Measurements from ENCODE around the gene HAS3.
"Not testable (repeated sequence)": the region's sequence is repeated elsewhere in the genome, so short reads cannot be mapped to it uniquely, and the experiment has no call there.

The HAS3 gene

GRCh38 chr16:69105501-69106361 is at the start of gene HAS3:
Gene HAS3, plus strand, starts transcription at chr16:69105653. Its CDS starts 3,743 bp downstream, at chr16:69109396.
- DNase-seq = peak; percentile 71

GRCh38 chr16:69055980-69056379 is 49.5 kb upstream of the HAS3 start:
- no peak for DNase-seq

GRCh38 chr16:69056421-69056820 is 49.0 kb upstream of the HAS3 start:
- DNase-seq = no peak

- DNase-seq = no peak
Observed at GRCh38 chr16:69057400-69058378, 47.8 kb upstream of the HAS3 start.

GRCh38 chr16:69063491-69063890 is 42.0 kb upstream of the HAS3 start:
- not testable (repeated sequence) for DNase-seq

- DNase-seq = no peak
Observed at GRCh38 chr16:69064124-69064763, 41.2 kb upstream of the HAS3 start.

GRCh38 chr16:69064764-69065313 is 40.6 kb upstream of the HAS3 start:
- no peak for DNase-seq

GRCh38 chr16:69069504-69069903 is 35.9 kb upstream of the HAS3 start:
- no peak for DNase-seq

GRCh38 chr16:69071036-69071435 is 34.4 kb upstream of the HAS3 start:
- DNase-seq = no peak

- no peak for DNase-seq
Observed at GRCh38 chr16:69072640-69072974, 32.8 kb upstream of the HAS3 start.

GRCh38 chr16:69073181-69073702 is 32.2 kb upstream of the HAS3 start:
- no peak for DNase-seq

- DNase-seq = no peak
Observed at GRCh38 chr16:69077251-69077650, 28.2 kb upstream of the HAS3 start.

- DNase-seq = no peak
Observed at GRCh38 chr16:69078073-69078472, 27.4 kb upstream of the HAS3 start.

GRCh38 chr16:69079697-69080096 is 25.8 kb upstream of the HAS3 start:
- DNase-seq = no peak

- DNase-seq = no peak
Observed at GRCh38 chr16:69083306-69083941, 22.0 kb upstream of the HAS3 start.

- no peak for DNase-seq
Observed at GRCh38 chr16:69084289-69084688, 21.2 kb upstream of the HAS3 start.

- no peak for DNase-seq
Observed at GRCh38 chr16:69085032-69085695, 20.3 kb upstream of the HAS3 start.

- DNase-seq = no peak
Observed at GRCh38 chr16:69087161-69087581, 18.3 kb upstream of the HAS3 start.

GRCh38 chr16:69088684-69089083 is 16.8 kb upstream of the HAS3 start:
- no peak for DNase-seq

GRCh38 chr16:69089091-69089910 is 16.2 kb upstream of the HAS3 start:
- DNase-seq = no peak

GRCh38 chr16:69093974-69094373 is 11.5 kb upstream of the HAS3 start:
- DNase-seq = no peak
